LNCaP clone FGC (cell line): Measurements from ENCODE around the gene CXorf65.

Experiments
- DNase-seq: peaks from one replicate; pipeline ENCODE4 v3.0.0-alpha.2; 2011; ENCODE audit warnings: low read depth
- H3K4me3 ChIP-seq: 2 replicates; pipeline ENCODE4 v1.5.1; 2011; ENCODE audit warnings: mild to moderate bottlenecking, low read depth, low read length, control low read depth
- CTCF ChIP-seq: IDR thresholded peaks from 2 replicates; pipeline ENCODE4 v1.5.1; 2012; ENCODE audit warnings: mild to moderate bottlenecking; ENCODE audit not compliant: control insufficient read depth, insufficient read depth; ENCODE audit errors: extremely low read depth

The CXorf65 gene

GRCh38 chrX:71118032-71118984 is 11.8 kb upstream of the CXorf65 start, which contains the start of gene MED12:
MED12 (plus strand) TSS chrX:71118596; CDS start chrX:71118755, 159 bp downstream.
- peak within 1 kb of the TSS; percentile 64 for H3K4me3 ChIP-seq
- no peak for DNase-seq
- TF ChIP-seq CTCF = no peak

GRCh38 chrX:71117358-71117757 is 10.8 kb upstream of the CXorf65 start:
- no peak for DNase-seq
- no peak for TF ChIP-seq CTCF
- H3K4me3 ChIP-seq = no peak overlapping the region

GRCh38 chrX:71111921-71112431 is 5.4 kb upstream of the CXorf65 start:
- no peak for DNase-seq
- no peak for TF ChIP-seq CTCF
- H3K4me3 ChIP-seq = no peak overlapping the region

GRCh38 chrX:71111141-71111843 is 4.8 kb upstream of the CXorf65 start, which contains the start of gene IL2RG:
IL2RG (minus strand) TSS chrX:71111577; CDS start chrX:71111539, 38 bp downstream.
- no peak for TF ChIP-seq CTCF
- no peak for DNase-seq
- H3K4me3 ChIP-seq = no peak within 1 kb of the TSS

- no peak overlapping the region for H3K4me3 ChIP-seq
- TF ChIP-seq CTCF = no peak
- no peak for DNase-seq
Measured at GRCh38 chrX:71109051-71109450, 2.5 kb upstream of the CXorf65 start.

GRCh38 chrX:71107762-71108360 is 1.3 kb upstream of the CXorf65 start:
- TF ChIP-seq CTCF = no peak
- H3K4me3 ChIP-seq = no peak overlapping the region
- no peak for DNase-seq
